WI38 (cell line): ENCODE measurements around the gene XPNPEP1.

Source experiments
- H3K4me3 ChIP-seq: 2 replicates; pipeline ENCODE4 v1.5.1; 2011; ENCODE audit warnings: low read depth, mild to moderate bottlenecking, control low read depth, low read length
- TF ChIP-seq, protein P1 (sequence below): IDR thresholded peaks from 2 replicates; pipeline ENCODE4 v1.5.1; 2012; ENCODE audit warnings: low read depth, mild to moderate bottlenecking, control low read depth, low read length

The XPNPEP1 gene

DNA sequence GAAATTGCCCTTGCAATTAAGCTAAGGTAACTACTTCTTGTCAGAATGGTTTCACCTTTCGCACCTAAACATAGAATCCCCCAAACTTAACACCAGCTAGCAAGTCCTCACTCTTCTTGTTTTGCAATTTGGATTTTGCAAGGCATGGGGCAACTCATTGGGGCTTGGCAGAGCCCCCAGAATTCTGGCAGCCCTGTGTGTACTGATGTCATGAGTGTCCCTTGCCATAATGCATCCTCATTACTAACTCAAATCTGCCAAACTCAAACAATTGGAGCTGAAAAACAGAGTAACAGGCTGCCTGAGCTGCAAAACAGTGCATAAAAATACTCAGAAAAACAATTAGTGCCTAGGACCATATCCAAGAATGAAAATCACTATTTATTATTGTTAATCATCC, 7.9 kb upstream of the XPNPEP1 start:
- TF ChIP-seq, protein P1, sequence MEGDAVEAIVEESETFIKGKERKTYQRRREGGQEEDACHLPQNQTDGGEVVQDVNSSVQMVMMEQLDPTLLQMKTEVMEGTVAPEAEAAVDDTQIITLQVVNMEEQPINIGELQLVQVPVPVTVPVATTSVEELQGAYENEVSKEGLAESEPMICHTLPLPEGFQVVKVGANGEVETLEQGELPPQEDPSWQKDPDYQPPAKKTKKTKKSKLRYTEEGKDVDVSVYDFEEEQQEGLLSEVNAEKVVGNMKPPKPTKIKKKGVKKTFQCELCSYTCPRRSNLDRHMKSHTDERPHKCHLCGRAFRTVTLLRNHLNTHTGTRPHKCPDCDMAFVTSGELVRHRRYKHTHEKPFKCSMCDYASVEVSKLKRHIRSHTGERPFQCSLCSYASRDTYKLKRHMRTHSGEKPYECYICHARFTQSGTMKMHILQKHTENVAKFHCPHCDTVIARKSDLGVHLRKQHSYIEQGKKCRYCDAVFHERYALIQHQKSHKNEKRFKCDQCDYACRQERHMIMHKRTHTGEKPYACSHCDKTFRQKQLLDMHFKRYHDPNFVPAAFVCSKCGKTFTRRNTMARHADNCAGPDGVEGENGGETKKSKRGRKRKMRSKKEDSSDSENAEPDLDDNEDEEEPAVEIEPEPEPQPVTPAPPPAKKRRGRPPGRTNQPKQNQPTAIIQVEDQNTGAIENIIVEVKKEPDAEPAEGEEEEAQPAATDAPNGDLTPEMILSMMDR = no peak
- H3K4me3 ChIP-seq = no peak overlapping the region

DNA sequence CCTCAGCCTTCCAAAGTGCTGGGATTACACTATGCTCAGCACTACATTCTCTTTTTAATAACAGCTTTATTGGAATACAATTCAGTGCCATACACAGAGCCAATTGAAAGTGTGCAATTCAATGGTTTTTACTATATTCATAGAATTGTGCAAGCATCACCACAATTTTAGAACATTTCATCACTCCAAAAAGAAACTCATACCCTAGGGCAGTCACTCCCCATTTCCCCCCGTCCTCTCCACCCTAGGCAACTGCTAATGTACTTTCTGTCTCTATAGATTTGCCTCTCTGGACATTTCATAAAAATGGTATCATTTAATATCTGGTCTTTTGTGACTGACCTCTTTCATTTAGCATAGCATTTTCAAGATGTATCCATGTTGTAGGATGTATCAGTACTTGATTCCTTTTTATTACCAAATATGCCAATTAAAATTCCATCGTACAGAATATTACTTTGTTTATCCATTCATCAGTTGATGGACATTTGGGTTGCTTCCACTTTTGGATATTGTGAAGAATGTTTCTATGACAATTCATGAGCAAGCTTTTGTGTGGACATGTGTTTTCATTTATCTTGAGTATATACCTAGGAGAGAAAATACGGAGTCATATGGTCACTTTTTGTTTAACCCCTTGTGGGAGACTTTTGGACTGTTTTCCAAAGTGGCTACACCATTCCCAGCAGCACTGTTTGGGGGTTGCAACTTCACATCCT, 6.3 kb upstream of the XPNPEP1 start:
- no peak overlapping the region for H3K4me3 ChIP-seq
- TF ChIP-seq, protein P1 = no peak

DNA sequence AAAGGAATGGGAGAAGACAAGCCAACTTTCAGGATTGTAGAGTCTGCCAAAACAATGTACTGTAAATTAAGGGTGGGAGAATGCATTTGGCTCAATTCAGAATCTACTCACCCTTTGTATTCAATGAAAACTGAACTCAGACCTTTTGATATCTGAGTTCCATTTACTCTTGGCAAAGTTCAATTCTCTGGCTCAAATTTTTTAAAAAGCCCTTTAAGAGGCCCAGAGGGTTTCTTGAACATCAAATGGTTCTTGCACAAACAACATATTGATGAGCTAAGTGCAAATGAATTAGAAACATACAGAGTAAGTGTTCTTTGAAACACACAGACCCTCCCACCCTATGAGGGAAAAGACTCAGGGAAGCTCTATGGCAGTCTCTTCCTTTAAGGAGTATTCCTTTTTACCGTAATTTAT, 5.2 kb upstream of the XPNPEP1 start:
- no peak overlapping the region for H3K4me3 ChIP-seq
- TF ChIP-seq, protein P1 = no peak

DNA sequence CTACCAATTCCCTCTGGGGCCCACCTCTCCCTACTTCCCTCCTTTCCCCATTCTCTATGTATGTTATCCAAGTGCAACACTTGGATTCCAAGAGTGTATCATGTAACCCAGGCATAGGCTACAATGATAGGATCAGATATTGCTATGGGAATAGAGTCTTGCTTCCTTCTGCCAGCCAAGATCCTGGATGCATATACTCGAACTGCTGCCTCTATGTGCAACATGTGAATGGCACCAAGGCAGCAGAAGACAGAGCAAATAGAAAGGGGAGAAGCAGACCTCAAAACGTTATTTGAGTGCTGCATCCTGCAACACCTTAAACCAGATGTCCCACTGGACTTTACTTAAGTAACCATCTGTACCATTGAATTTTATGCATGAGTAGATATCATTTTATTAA, 3.5 kb upstream of the XPNPEP1 start:
- no peak overlapping the region for H3K4me3 ChIP-seq
- TF ChIP-seq, protein P1 = no peak

DNA sequence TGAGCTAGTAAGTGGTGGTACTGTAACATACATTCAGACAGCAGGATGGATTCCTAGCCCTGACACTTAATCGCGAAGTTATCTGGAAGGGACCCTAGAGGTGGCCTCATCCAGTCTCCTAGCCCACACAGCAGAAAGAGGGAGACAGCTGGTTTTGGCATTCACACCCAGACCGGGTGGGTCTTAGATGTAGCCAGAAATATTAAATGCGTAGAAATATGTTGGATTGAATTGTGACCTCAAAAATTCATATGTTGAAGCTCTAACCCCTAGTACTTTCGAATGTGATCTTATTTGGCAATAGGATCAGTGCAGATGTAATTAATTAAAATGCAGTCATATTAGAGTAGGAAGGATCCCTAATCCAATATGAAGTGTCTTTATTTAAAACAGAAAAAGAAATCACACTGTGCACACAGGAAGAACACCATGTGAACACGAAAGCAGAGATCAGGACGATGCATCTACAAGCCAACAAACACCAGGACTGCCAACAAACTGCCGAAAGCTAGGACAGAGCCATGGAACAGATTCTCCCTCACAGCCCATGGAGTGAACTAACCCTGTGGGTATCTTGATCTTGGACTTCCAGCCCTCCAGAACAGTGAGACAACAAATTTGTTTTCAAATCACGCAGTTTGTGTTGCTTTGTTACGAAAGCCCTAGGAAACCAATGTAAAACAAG, 2.9 kb upstream of the XPNPEP1 start:
- TF ChIP-seq, protein P1 = no peak
- no peak overlapping the region for H3K4me3 ChIP-seq

DNA sequence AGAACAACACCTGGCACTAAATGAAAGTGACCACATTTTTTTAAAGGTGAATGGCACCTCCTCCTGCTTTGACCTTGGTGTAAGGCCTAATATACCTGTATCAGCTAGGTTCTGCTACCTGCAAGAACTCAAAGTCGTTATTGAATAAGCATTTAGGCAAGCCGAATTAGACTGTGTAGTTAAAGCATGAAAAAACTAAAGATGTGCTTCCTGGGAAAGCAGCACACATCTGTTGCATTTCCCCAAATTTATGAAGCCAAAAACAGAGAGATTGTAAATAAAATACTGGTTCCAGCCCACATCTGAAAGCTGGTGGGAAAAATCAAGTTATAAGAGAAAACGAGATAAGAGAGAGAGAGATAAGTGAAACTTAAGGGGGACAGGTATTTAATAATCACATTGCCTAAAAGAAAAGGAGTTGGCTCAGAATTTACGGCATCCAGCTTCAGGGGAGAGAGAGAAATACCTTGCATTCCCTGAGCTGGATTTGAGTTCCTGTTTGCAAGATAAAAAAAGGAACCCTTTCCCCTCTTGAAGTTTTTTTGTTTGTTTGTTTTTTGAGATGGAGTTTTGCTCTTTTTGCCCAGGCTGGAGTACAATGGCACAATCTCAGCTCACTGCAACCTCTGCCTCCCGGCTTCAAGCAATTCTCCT, 1.8 kb upstream of the XPNPEP1 start:
- TF ChIP-seq, protein P1 = no peak
- no peak overlapping the region for H3K4me3 ChIP-seq

DNA sequence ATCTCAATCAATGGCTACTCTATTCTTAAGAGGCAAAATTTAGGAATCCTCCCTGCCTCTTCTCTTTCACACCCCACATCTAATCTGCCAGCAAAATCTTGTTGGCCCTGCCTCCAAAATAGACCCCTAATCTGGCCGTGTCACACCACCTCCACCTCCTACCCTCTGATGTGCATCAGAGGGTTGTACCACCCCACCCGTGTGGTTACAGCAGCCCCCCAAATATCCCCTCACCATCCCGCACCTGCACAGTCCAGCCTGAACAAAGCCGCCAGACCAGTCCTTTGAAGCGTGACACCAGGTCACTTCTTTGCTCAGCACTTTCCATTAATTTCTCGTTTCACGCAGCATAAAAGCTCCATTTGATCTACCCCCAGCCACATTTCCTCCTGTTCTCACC, 776 bp upstream of the XPNPEP1 start:
- no peak overlapping the region for H3K4me3 ChIP-seq

More for the DNA sequence above, 776 bp upstream of the XPNPEP1 start:
- TF ChIP-seq, protein P1 = no peak
